Natural killer cell treated with Interleukin-12 subunit alpha and Interleukin-12 subunit beta and Interleukin-15 and Interleukin-18, amount 100 ng/mL, for 72 hours (primary cell): Measurements from ENCODE around the gene TMEM81. TPM values are rescaled to one million over a fixed set of nuclear protein-coding genes. Genes with fewer than 3 reads are reported as not detected.

ENCODE experiments used
- ATAC-seq, 2 donors: fragments of 150-1000 bp; cut with Tn5 transposase in 1 of 2; sonication (Bioruptor Pico), chemical (Tn5 transposase) in 1 of 2; 2 replicates each; pipeline ENCODE4 v1.10.0; 2021
- DNase-seq: peaks from one replicate; pipeline ENCODE4 v3.0.0; 2022; ENCODE audit warnings: low spot score
- H3K27ac Mint-ChIP-seq, 2 donors: 1 replicate in 1 of 2; 2 replicates in 1 of 2; pipeline ENCODE4 v1.8.0; 2022; ENCODE audit warnings: mixed read lengths in 2 of 2, mild to moderate bottlenecking in 1 of 2, moderate library complexity in 1 of 2
- H3K27me3 Mint-ChIP-seq, 2 donors: 1 replicate in 1 of 2; 2 replicates in 1 of 2; pipeline ENCODE4 v1.8.0; 2022; ENCODE audit warnings: mixed read lengths in 2 of 2
- H3K36me3 Mint-ChIP-seq: one replicate; pipeline ENCODE4 v1.8.0; 2022; ENCODE audit warnings: mixed read lengths
- H3K4me1 Mint-ChIP-seq, 2 donors: 1 replicate in 1 of 2; 2 replicates in 1 of 2; pipeline ENCODE4 v1.8.0; 2022; ENCODE audit warnings: low read depth in 2 of 2, mixed read lengths in 2 of 2, mild to moderate bottlenecking in 1 of 2
- H3K4me3 Mint-ChIP-seq: one replicate; pipeline ENCODE4 v1.8.0; 2022; ENCODE audit warnings: mixed read lengths
- H3K9me3 Mint-ChIP-seq: 2 replicates; pipeline ENCODE4 v1.8.0; 2022; ENCODE audit warnings: mixed read lengths
- total RNA-seq, 2 donors: library from RNA; stranded (reverse); gene quantifications; one replicate each; pipeline ENCODE4 v1.2.3, GENCODE V29; 2022

Gene TMEM81
- total RNA-seq, 2 donors from 2014 or later: 3.0 to 7.2 TPM

DNA sequence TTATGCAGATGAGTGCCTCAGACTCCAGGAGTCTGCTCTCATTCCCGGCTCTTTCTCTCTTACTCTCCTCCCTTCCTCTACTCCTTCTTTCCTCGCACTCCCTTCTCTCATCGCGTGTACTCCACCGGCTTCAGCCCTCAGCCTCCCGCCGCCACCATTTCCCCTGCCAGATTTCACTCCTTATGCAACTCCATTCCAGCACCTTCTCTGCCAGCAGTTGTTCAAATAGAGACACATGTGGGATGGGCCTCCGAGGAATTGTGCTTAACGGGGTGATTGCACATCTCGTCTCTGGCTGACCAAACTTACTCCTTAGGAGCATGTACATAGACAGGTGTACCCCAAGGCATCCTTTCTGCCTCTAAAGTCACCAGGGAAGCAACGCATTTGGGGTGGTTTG is 39.1 kb downstream of the TMEM81 start:
- Mint-ChIP-seq H3K4me3 (no peak overlapping the region), H3K27me3 (peaks cover 11 to 19% of the 10 kb centered on the region in 2 donors), H3K4me1 (no peaks in the 10 kb centered on the region), H3K36me3 (no peaks in the 10 kb centered on the region), H3K27ac (no peak overlapping the region), H3K9me3 (no peaks in the 10 kb centered on the region)
- DNase-seq (no peak), ATAC-seq (no peak)

GRCh38 chr1:205044741-205045140 is 39.5 kb downstream of the TMEM81 start:
- peaks cover 11 to 19% of the 10 kb centered on the region in 2 donors for H3K27me3 Mint-ChIP-seq
- ATAC-seq (no peak), DNase-seq (no peak)
- no peak overlapping the region for H3K4me3 Mint-ChIP-seq
- H3K27ac Mint-ChIP-seq: no peak overlapping the region
- no peaks in the 10 kb centered on the region for H3K4me1 Mint-ChIP-seq
- H3K9me3 Mint-ChIP-seq: no peaks in the 10 kb centered on the region
- no peaks in the 10 kb centered on the region for H3K36me3 Mint-ChIP-seq

DNA sequence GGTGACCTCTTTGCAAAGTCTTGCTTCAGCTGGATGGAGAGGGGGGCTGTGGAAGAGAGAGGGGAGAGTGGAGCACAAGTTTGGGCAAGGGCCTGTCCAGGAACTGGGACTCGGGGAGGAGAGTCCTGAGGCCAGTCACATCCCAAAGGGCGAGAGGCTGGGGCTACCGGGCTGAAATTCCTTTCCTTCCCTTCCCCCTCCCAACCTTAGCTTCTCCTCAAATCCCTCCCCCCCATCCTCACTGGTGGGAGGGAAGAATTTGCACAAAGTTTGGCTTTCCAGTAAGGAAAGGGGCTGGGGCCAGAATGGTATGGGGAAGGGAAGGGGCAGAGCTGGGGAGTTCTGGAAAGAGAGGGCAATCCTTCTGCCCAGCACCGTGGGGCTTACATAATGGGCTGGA is 40.4 kb downstream of the TMEM81 start:
- no peaks in the 10 kb centered on the region for H3K36me3 Mint-ChIP-seq
- H3K27me3 Mint-ChIP-seq: peaks cover 11 to 22% of the 10 kb centered on the region in 2 donors

GRCh38 chr1:205042911-205043806 is 41.1 kb downstream of the TMEM81 start, which contains the start of gene CNTN2:
CNTN2 (plus strand) TSS chr1:205043212; CDS start chr1:205053186, 9,974 bp downstream.
- no peaks in the 10 kb centered on the region for H3K4me1 Mint-ChIP-seq
- no peak for DNase-seq
- no peak within 1 kb of the TSS for H3K27ac Mint-ChIP-seq
- no peaks in the 10 kb centered on the region for H3K9me3 Mint-ChIP-seq
- no peak for ATAC-seq
- H3K36me3 Mint-ChIP-seq: no peaks in the 10 kb centered on the region
- H3K27me3 Mint-ChIP-seq: peaks cover 11 to 23% of the 10 kb centered on the region in 2 donors
- no peak within 1 kb of the TSS for H3K4me3 Mint-ChIP-seq

More for the DNA sequence above, 40.4 kb downstream of the TMEM81 start:
- ATAC-seq (no peak), DNase-seq (no peak)
- no peaks in the 10 kb centered on the region for H3K4me1 Mint-ChIP-seq
- H3K9me3 Mint-ChIP-seq: no peaks in the 10 kb centered on the region
- H3K27ac Mint-ChIP-seq: no peak overlapping the region
- no peak overlapping the region for H3K4me3 Mint-ChIP-seq

GRCh38 chr1:205041998-205042910 is 42.0 kb downstream of the TMEM81 start:
- ATAC-seq (no peak), DNase-seq (no peak)
- Mint-ChIP-seq H3K4me3 (no peak overlapping the region), H3K27ac (no peak overlapping the region), H3K4me1 (no peaks in the 10 kb centered on the region), H3K27me3 (peaks cover 11 to 23% of the 10 kb centered on the region in 2 donors), H3K36me3 (no peaks in the 10 kb centered on the region), H3K9me3 (no peaks in the 10 kb centered on the region)

DNA sequence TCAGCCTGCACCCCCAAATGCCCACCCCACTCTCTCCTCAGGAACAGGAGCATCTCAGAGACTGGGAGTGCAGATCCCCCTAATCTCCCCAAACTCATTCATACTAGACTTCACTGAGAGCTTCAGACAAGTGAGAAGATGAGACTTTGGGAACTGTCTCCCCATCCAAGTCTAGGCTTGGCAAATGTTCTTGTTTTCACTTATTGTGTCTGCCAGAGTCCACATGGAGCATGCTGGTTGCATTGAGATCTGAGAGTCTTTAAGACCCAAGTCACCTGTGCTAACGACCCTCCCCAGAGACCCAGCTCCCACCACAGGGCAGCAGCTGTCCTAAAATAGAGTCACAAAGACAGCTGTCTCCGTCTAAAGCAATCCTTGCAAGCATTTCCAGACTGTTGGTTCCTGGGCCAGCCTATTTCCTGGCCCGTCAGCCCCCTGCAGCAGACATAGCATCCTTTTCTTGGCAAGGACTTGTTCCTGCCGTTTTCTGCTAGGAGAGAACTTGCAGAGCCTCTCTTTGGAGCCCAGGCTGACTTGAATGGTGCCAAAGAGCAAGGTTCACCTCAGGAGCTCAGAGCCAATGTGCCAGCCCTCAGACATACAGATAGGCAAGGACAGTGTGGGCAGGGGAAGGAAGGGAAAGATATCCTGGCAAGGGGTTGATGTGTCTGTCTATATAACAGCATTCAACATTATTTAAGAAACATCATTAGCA is 43.1 kb downstream of the TMEM81 start:
- Mint-ChIP-seq H3K36me3 (no peaks in the 10 kb centered on the region), H3K27me3 (peaks cover 11 to 27% of the 10 kb centered on the region in 2 donors), H3K4me3 (no peak overlapping the region), H3K4me1 (no peaks in the 10 kb centered on the region), H3K9me3 (no peaks in the 10 kb centered on the region), H3K27ac (no peak overlapping the region)
- DNase-seq: no peak
- ATAC-seq: no peak

DNA sequence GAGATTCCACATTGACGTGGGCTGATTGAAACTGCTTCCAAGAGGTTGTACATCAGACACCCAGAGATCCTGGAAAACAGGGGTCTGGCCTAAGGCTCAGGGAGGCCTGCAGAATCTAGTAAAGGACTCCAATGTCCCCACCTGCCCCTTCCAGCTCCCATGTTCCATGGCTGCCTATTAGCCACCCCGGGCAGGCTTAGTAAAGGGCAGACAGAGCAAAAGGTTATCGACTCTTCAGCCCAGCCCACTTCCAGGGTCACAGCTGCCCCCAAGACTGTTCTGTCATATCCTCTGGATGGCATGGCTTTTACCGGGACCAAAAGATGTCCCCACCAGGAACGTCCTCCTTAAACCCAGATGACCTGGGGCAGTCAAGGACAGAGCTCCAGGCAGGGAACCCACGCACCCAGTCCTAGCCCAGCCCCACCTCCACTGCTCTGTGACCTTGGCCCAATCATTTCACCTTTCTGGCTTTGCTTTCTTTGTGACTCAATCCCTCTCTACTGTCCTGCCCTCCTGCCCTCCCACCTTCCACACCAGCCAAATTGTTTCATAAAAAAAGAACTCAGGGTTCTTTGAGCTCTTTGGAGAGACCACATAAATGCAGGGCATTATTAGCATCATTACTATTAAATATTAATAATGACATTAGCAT is 46.0 kb downstream of the TMEM81 start:
- no peaks in the 10 kb centered on the region for H3K4me1 Mint-ChIP-seq
- H3K27ac Mint-ChIP-seq: no peak overlapping the region
- no peak for ATAC-seq
- no peaks in the 10 kb centered on the region for H3K9me3 Mint-ChIP-seq
- DNase-seq: no peak
- peaks cover 0 to 17% of the 10 kb centered on the region in 2 donors for H3K27me3 Mint-ChIP-seq
- H3K36me3 Mint-ChIP-seq: no peaks in the 10 kb centered on the region
- no peak overlapping the region for H3K4me3 Mint-ChIP-seq

DNA sequence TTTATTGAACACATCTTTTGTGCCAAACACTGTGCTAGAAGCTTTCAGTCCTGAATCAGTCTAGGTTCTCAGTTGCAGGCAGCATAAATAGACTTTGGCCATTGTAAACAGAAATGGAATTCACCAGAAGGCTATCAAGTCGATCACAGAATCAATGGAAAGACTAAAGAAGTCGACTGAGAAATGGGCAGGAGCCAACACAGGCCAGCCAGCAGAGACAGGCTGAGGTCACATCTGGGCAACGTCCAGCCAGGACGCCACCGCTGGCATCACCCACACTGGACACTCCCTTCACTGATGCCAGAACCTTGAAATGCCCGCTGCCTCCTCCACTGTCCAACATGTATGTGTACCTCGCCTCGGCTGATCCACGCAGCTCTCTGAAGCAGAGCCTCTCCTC is 46.7 kb downstream of the TMEM81 start:
- no peaks in the 10 kb centered on the region for H3K4me1 Mint-ChIP-seq
- H3K27ac Mint-ChIP-seq: no peak overlapping the region
- DNase-seq: no peak
- H3K27me3 Mint-ChIP-seq: peaks cover 0 to 17% of the 10 kb centered on the region in 2 donors
- H3K9me3 Mint-ChIP-seq: no peaks in the 10 kb centered on the region
- no peak overlapping the region for H3K4me3 Mint-ChIP-seq
- ATAC-seq: no peak
- no peaks in the 10 kb centered on the region for H3K36me3 Mint-ChIP-seq

Other genes with a start within 250 kb of the TMEM81 start
- gene NFASC, start 213.6 kb downstream of the TMEM81 start, total RNA-seq: under 1 TPM; 0.36 to 0.71 TPM
- gene CNTN2, start 41.2 kb downstream of the TMEM81 start, total RNA-seq: not detected
- gene RBBP5, start 37.5 kb upstream of the TMEM81 start, total RNA-seq: 10 to 100 TPM; 23.8 to 24.7 TPM
- gene DSTYK, start 127.2 kb upstream of the TMEM81 start, total RNA-seq: 10 to 100 TPM; 15.8 to 31.6 TPM
- 10 to 100 TPM; 24.0 to 28.8 TPM for gene TMCC2, start 143.5 kb upstream of the TMEM81 start, total RNA-seq
- 1 to 10 TPM; 1.0 to 2.5 TPM for gene NUAK2, start 237.3 kb upstream of the TMEM81 start, total RNA-seq